ENCODE results near the gene KCNQ2.

KCNQ2 gene

GRCh38 chr20:63423751-63424150 lies 48.7 kb downstream of the KCNQ2 start:
- Histone ChIP-seq H3K9ac (ENCODE audit: low read length) (no peak overlapping the region), H3K4me1 (ENCODE audit: low read length) (no peaks in the 10 kb centered on the region), H3K79me2 (ENCODE audit: low read length) (no peaks in the 10 kb centered on the region), H2AFZ (ENCODE audit: low read depth, low read length) (no peak overlapping the region), H3K9me3 (ENCODE audit: insufficient read depth, low read length) (no peaks in the 10 kb centered on the region), H3K36me3 (replicated peaks; ENCODE audit: low read depth, low read length) (no peaks in the 10 kb centered on the region), H3K27me3 (ENCODE audit: low read depth, low read length) (no peaks in the 10 kb centered on the region), H3K4me3 (ENCODE audit: low read length) (no peak overlapping the region), H4K20me1 (ENCODE audit: insufficient read depth, low read length) (no peaks in the 10 kb centered on the region), H3K27ac (ENCODE audit: low read length) (no peak overlapping the region), H3K4me2 (ENCODE audit: low read length) (no peak overlapping the region)
- TF ChIP-seq CTCF (IDR thresholded peaks at IDR 0.05; ENCODE audit: low read depth, low read length) (no peak), EZH2phosphoT487 (IDR thresholded peaks at IDR 0.05; ENCODE audit: low read depth) (no peak)

DNA sequence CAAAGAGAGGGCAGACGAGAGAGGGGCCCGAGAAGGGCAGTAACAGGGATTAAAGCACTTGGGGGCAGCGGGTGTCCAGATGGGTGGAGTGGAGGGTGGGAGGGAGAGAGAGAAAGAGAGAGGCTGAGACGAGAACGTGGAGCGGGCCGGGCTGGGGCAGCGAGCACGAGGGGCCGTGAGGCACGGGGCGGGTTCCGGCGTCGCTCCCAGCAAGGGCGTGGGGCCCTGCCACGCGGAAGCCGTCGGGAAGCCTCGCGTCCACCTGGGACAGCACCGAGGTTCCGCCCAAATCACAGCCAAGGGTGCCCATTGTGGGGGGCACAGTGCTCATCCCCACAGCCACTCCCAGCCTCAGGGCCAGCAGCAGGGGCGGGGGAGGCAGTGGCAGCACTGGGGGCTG lies 49.8 kb downstream of the KCNQ2 start:
- Histone ChIP-seq H3K4me1 (ENCODE audit: low read length) (no peaks in the 10 kb centered on the region), H3K4me3 (ENCODE audit: low read length) (no peak overlapping the region), H2AFZ (ENCODE audit: low read depth, low read length) (no peak overlapping the region), H3K9ac (ENCODE audit: low read length) (no peak overlapping the region), H4K20me1 (ENCODE audit: insufficient read depth, low read length) (no peaks in the 10 kb centered on the region), H3K27ac (ENCODE audit: low read length) (no peak overlapping the region), H3K36me3 (replicated peaks; ENCODE audit: low read depth, low read length) (no peaks in the 10 kb centered on the region), H3K9me3 (ENCODE audit: insufficient read depth, low read length) (no peaks in the 10 kb centered on the region), H3K4me2 (ENCODE audit: low read length) (no peak overlapping the region), H3K79me2 (ENCODE audit: low read length) (no peaks in the 10 kb centered on the region), H3K27me3 (ENCODE audit: low read depth, low read length) (no peaks in the 10 kb centered on the region)
- TF ChIP-seq EZH2phosphoT487 (IDR thresholded peaks at IDR 0.05; ENCODE audit: low read depth) (no peak), CTCF (IDR thresholded peaks at IDR 0.05; ENCODE audit: low read depth, low read length) (no peak)

DNA sequence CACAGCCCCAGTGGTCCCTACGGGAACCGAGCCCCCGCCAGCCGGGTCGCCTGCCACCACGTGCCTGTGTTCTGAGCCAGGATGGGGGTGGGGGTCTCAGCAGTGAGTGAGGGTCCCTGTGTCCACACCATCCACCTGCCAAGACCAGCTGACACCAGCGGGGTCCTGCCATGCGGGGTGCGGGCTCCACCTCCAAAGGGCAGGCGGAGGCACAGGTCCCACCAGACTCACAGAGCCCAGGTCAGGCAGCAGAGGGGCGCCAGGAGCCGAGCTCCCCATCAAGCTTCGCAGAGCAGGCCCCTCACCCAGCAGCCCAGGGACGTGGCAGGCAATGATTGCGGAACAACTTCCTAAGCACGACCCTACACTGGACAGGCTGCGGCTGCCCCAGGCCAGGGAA lies 50.5 kb downstream of the KCNQ2 start:
- H3K9me3 ChIP-seq (ENCODE audit: insufficient read depth, low read length): no peaks in the 10 kb centered on the region
- H3K9ac ChIP-seq (ENCODE audit: low read length): no peak overlapping the region
- no peaks in the 10 kb centered on the region for H3K36me3 ChIP-seq (replicated peaks; ENCODE audit: low read depth, low read length)
- H3K4me2 ChIP-seq (ENCODE audit: low read length): no peak overlapping the region
- no peaks in the 10 kb centered on the region for H4K20me1 ChIP-seq (ENCODE audit: insufficient read depth, low read length)
- H3K4me1 ChIP-seq (ENCODE audit: low read length): no peaks in the 10 kb centered on the region
- no peak overlapping the region for H2AFZ ChIP-seq (ENCODE audit: low read depth, low read length)
- no peaks in the 10 kb centered on the region for H3K27me3 ChIP-seq (ENCODE audit: low read depth, low read length)
- TF ChIP-seq CTCF (IDR thresholded peaks at IDR 0.05; ENCODE audit: low read depth, low read length): no peak
- TF ChIP-seq EZH2phosphoT487 (IDR thresholded peaks at IDR 0.05; ENCODE audit: low read depth): no peak
- no peak overlapping the region for H3K27ac ChIP-seq (ENCODE audit: low read length)
- H3K79me2 ChIP-seq (ENCODE audit: low read length): no peaks in the 10 kb centered on the region
- no peak overlapping the region for H3K4me3 ChIP-seq (ENCODE audit: low read length)

DNA sequence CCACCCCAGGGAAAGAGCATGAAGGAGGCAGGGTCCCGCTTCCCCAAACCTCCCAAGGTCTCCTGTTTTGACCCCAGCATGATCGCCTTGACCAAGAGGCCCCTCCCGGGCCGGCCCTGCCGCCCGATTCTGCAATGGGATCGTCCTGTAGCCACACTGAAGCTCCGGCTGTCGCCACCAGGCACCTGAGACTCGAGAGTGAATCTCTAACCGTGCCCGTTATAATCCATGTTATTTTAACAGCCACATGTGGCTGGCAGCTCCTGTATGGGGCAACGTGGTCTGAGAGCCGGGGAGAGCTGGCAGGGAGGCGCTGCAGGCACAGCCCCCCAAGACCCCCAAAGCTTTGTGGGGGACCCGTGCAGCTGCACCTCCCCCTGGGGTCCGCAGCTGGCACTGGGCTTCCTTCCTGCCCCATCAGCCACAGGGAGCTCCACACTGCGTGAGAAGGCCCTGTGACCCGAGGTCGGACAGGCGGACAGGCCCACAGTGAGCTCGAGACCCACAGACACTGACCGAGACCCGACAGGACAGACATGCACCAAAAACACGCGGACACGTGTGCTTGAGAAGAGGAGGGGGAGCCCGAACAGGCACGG lies 51.3 kb downstream of the KCNQ2 start:
- Histone ChIP-seq H3K27me3 (ENCODE audit: low read depth, low read length) (no peaks in the 10 kb centered on the region), H3K79me2 (ENCODE audit: low read length) (no peaks in the 10 kb centered on the region), H3K4me1 (ENCODE audit: low read length) (no peaks in the 10 kb centered on the region), H3K4me2 (ENCODE audit: low read length) (no peak overlapping the region), H3K36me3 (replicated peaks; ENCODE audit: low read depth, low read length) (no peaks in the 10 kb centered on the region), H3K9ac (ENCODE audit: low read length) (no peak overlapping the region), H4K20me1 (ENCODE audit: insufficient read depth, low read length) (no peaks in the 10 kb centered on the region), H3K27ac (ENCODE audit: low read length) (no peak overlapping the region), H2AFZ (ENCODE audit: low read depth, low read length) (no peak overlapping the region), H3K4me3 (ENCODE audit: low read length) (no peak overlapping the region), H3K9me3 (ENCODE audit: insufficient read depth, low read length) (no peaks in the 10 kb centered on the region)
- TF ChIP-seq EZH2phosphoT487 (IDR thresholded peaks at IDR 0.05; ENCODE audit: low read depth) (no peak), CTCF (IDR thresholded peaks at IDR 0.05; ENCODE audit: low read depth, low read length) (no peak)

Data from OCI-LY3 (cell line).